VCaP (cell line): Measurements from ENCODE around the gene WNT3A.

Source experiments
- H3K27ac ChIP-seq: fragments of 450-650 bp; 2 replicates; pipeline ENCODE4 v1.5.1; 2017
- TF ChIP-seq, protein P1 (sequence below): fragments of 450-650 bp; conservative IDR thresholded peaks from 2 replicates; pipeline ENCODE4 v1.5.1; 2017; ENCODE audit warnings: mild to moderate bottlenecking, moderate library complexity

WNT3A gene

DNA sequence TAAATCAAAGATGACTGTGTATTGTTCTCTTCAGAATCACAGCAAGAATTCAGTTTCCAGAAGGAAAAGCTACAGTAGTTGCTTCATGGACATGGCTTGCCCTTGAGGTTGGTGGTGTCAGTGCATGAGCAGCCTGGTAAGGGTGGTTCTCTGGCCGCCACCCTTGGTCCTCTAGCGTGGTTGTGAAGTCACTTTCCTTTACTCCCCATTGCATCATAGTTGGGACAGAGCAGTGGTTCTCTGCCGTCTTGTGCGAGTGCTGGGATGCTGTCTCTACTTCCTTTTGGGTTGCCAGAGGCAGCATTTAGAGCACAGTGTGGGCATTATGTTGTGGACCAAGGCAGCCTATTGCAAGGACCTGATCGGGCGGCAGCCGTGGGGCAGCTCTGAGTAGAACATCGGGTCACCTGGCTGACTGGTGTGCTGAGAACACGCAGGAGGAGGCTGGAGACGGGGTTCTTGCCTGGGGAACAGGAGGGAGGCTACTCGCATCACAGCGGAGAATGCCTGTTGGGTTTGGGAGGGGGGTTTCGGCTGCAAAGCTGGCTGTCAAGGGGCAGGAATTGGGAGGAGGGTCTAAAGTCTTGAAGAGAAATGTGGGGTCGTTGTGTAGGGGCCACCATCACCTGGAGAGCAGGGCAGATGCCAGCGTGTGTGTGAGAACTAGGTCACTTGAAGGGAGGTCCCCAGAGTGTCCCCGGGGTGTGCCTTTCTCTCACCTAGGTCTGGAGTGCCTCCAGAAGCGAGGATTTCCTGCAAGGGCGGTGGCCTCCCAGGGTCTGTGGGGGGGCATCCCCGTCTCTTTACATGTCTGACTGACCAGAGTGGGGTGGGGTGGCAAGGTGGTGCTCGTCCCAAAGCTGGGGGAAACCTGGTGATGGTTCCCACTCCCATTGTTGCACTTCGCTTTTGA lies 82.0 kb downstream of the WNT3A start:
- TF ChIP-seq, protein P1, sequence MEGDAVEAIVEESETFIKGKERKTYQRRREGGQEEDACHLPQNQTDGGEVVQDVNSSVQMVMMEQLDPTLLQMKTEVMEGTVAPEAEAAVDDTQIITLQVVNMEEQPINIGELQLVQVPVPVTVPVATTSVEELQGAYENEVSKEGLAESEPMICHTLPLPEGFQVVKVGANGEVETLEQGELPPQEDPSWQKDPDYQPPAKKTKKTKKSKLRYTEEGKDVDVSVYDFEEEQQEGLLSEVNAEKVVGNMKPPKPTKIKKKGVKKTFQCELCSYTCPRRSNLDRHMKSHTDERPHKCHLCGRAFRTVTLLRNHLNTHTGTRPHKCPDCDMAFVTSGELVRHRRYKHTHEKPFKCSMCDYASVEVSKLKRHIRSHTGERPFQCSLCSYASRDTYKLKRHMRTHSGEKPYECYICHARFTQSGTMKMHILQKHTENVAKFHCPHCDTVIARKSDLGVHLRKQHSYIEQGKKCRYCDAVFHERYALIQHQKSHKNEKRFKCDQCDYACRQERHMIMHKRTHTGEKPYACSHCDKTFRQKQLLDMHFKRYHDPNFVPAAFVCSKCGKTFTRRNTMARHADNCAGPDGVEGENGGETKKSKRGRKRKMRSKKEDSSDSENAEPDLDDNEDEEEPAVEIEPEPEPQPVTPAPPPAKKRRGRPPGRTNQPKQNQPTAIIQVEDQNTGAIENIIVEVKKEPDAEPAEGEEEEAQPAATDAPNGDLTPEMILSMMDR = no peak
- H3K27ac ChIP-seq = no peak overlapping the region

- TF ChIP-seq, protein P1 = no peak
- no peak overlapping the region for H3K27ac ChIP-seq
Observed at GRCh38 chr1:228089519-228090380, 83.0 kb downstream of the WNT3A start.

DNA sequence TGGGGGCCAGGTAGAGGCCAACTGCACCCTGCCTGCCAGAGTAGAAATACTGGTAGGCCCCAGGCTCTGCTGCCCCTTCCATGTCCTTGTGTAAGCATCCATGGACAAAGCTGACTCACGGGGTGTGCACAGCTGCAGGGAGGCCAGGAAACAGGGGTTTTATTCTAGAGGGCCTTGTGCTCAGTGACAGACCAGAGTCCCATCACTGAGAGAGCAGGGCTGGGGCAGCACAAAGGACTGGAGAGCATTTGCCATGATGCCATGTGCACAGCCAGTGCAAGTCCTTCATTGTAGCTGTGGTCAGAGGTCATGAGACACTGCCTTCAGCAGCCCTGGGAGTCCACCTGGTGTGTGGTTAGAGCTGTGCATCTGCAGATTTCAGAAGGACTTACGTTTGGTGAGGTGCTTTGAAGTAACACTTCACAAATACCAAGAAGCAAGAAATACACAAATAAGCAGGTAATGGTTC lies 83.8 kb downstream of the WNT3A start:
- TF ChIP-seq, protein P1 = no peak
- H3K27ac ChIP-seq = no peak overlapping the region

GRCh38 chr1:228091084-228091483 lies 84.3 kb downstream of the WNT3A start:
- no peak overlapping the region for H3K27ac ChIP-seq
- TF ChIP-seq, protein P1 = no peak

GRCh38 chr1:228092342-228093049 lies 85.7 kb downstream of the WNT3A start:
- H3K27ac ChIP-seq = no peak overlapping the region
- TF ChIP-seq, protein P1 = no peak

- TF ChIP-seq, protein P1 = no peak
- no peak overlapping the region for H3K27ac ChIP-seq
Observed at GRCh38 chr1:228093050-228093906, 86.5 kb downstream of the WNT3A start.
